HG03103 (cell line): ENCODE data around the gene SSRP1.
A peak's percentile ranks its signal among the peaks of the same experiment; 100 is the strongest.
"Not testable (repeated sequence)": the region's sequence is repeated elsewhere in the genome, so short reads cannot be mapped to it uniquely, and the experiment has no call there.

Source experiments
- ATAC-seq: cut with Tn5 transposase; IDR thresholded peaks from one replicate; pipeline ENCODE4 v1.9.1; 2021; ENCODE audit warnings: low read depth; ENCODE audit not compliant: unreplicated experiment

SSRP1 gene

GRCh38 chr11:57340039-57340615, 4.4 kb upstream of the SSRP1 start:
- no peak for ATAC-seq

GRCh38 chr11:57339328-57339727, 3.6 kb upstream of the SSRP1 start:
- ATAC-seq: no peak

GRCh38 chr11:57338142-57338541, 2.5 kb upstream of the SSRP1 start, which contains the start of gene P2RX3:
Gene P2RX3 (plus strand): TSS chr11:57338352. CDS start chr11:57338551, 199 bp downstream.
- ATAC-seq: no peak

- ATAC-seq: not testable (repeated sequence)
Measured at GRCh38 chr11:57336856-57337255, 1.2 kb upstream of the SSRP1 start.

- ATAC-seq: no peak
Measured at GRCh38 chr11:57336111-57336666, 497 bp upstream of the SSRP1 start.

GRCh38 chr11:57335023-57335342, 709 bp downstream of the SSRP1 start:
- peak; percentile 2 for ATAC-seq

- no peak for ATAC-seq
Measured at GRCh38 chr11:57332694-57333440, 2.8 kb downstream of the SSRP1 start.

- ATAC-seq: no peak
Measured at GRCh38 chr11:57331720-57332119, 4.0 kb downstream of the SSRP1 start.

- ATAC-seq: no peak
Measured at GRCh38 chr11:57330029-57330428, 5.7 kb downstream of the SSRP1 start.

GRCh38 chr11:57327721-57328120, 8.0 kb downstream of the SSRP1 start:
- ATAC-seq: no peak

- ATAC-seq: no peak
Measured at GRCh38 chr11:57325735-57326048, 10.0 kb downstream of the SSRP1 start.

GRCh38 chr11:57324886-57325734, 10.6 kb downstream of the SSRP1 start, which contains the start of gene TNKS1BP1:
Gene TNKS1BP1 (minus strand): TSS chr11:57324952. CDS start chr11:57321885, 3,067 bp downstream.
- peak; percentile 87 for ATAC-seq

GRCh38 chr11:57324154-57324885, 11.4 kb downstream of the SSRP1 start:
- ATAC-seq: peak; percentile 1

- no peak for ATAC-seq
Measured at GRCh38 chr11:57323855-57324153, 11.9 kb downstream of the SSRP1 start.

- ATAC-seq: no peak
Measured at GRCh38 chr11:57323167-57323854, 12.4 kb downstream of the SSRP1 start.

- ATAC-seq: no peak
Measured at GRCh38 chr11:57322256-57323166, 13.2 kb downstream of the SSRP1 start.

- no peak for ATAC-seq
Measured at GRCh38 chr11:57321388-57322255, 14.1 kb downstream of the SSRP1 start.

GRCh38 chr11:57320719-57321387, 14.8 kb downstream of the SSRP1 start:
- ATAC-seq: no peak
